DOHH2 (cell line): ENCODE data around the gene KIF26B.

Experiments used
- EZH2phosphoT487 ChIP-seq: fragments of 200-600 bp; sonication (generic); IDR thresholded peaks from 2 replicates; pipeline ENCODE4 v1.6.1; 2017; ENCODE audit warnings: borderline replicate concordance, mild to moderate bottlenecking, antibody characterized with exemption, low read length, moderate library complexity, mixed read lengths
- TF ChIP-seq, protein P1 (sequence below): fragments of 200-600 bp; sonication (generic); IDR thresholded peaks from one replicate; pipeline ENCODE4 v1.5.1; 2014; ENCODE audit warnings: antibody characterized with exemption, mild to moderate bottlenecking, low read depth, low read length; ENCODE audit not compliant: poor library complexity, severe bottlenecking

DNA sequence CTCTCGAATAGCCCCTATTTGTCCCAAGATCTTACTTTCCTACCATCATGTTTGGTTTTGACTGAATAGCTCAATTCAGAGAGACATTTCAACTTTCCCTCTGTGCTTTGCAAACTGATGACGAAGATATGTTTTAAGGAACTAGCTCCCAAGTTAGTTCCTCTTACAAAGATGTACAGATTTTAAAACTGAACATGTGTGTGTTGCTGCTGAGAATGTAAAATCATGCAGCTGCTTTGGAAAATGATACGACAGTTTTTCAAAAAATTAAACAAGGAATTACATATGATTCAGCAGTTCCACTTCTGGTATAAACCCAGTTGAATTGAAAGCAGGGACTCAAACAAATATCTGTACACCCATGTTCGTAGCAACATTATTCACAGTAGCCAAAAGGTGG lies 33.6 kb downstream of the KIF26B start:
- TF ChIP-seq, protein P1, sequence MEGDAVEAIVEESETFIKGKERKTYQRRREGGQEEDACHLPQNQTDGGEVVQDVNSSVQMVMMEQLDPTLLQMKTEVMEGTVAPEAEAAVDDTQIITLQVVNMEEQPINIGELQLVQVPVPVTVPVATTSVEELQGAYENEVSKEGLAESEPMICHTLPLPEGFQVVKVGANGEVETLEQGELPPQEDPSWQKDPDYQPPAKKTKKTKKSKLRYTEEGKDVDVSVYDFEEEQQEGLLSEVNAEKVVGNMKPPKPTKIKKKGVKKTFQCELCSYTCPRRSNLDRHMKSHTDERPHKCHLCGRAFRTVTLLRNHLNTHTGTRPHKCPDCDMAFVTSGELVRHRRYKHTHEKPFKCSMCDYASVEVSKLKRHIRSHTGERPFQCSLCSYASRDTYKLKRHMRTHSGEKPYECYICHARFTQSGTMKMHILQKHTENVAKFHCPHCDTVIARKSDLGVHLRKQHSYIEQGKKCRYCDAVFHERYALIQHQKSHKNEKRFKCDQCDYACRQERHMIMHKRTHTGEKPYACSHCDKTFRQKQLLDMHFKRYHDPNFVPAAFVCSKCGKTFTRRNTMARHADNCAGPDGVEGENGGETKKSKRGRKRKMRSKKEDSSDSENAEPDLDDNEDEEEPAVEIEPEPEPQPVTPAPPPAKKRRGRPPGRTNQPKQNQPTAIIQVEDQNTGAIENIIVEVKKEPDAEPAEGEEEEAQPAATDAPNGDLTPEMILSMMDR: no peak
- TF ChIP-seq EZH2phosphoT487: no peak
